Dendritic cell treated with granulocyte-macrophage colony-stimulating factor and Interleukin-4, amounts not matched to agents 40 ng/mL and 50 ng/mL, for 4 days (primary cell): Measurements from ENCODE around the gene COX15.

Source experiments
- H3K27ac Mint-ChIP-seq: one replicate; pipeline ENCODE4 v1.8.0; 2022; ENCODE audit warnings: mild to moderate bottlenecking, mixed read lengths
- H3K27me3 Mint-ChIP-seq: one replicate; pipeline ENCODE4 v1.8.0; 2022; ENCODE audit warnings: mild to moderate bottlenecking, mixed read lengths
- H3K36me3 Mint-ChIP-seq: one replicate; pipeline ENCODE4 v1.8.0; 2022; ENCODE audit warnings: low read depth, mixed read lengths
- H3K4me1 Mint-ChIP-seq: one replicate; pipeline ENCODE4 v1.8.0; 2022; ENCODE audit warnings: low read depth, mixed read lengths
- H3K4me3 Mint-ChIP-seq: one replicate; pipeline ENCODE4 v1.8.0; 2022; ENCODE audit warnings: mild to moderate bottlenecking, moderate library complexity, mixed read lengths
- H3K9me3 Mint-ChIP-seq: one replicate; pipeline ENCODE4 v1.8.0; 2022; ENCODE audit warnings: mixed read lengths
- intact Hi-C: fragments of 100-400 bp; cut with micrococcal nuclease; formaldehyde crosslinking; loops from one replicate; pipeline ENCODE4 v1.15.0; 2022

COX15 gene

GRCh38 chr10:99732033-99732842 lies at the start of gene COX15, which contains the start of gene CUTC:
TSS of gene COX15 (minus strand) at chr10:99732127. CDS start at chr10:99732049, 78 bp downstream.
TSS of gene CUTC (plus strand) at chr10:99732234. CDS start at chr10:99732349, 115 bp downstream.
- intact Hi-C loops: no loop called here
- Mint-ChIP-seq H3K27me3 (no peaks in the 10 kb centered on the region), H3K9me3 (no peaks in the 10 kb centered on the region), H3K27ac (peak within 1 kb of the TSS; percentile 96), H3K4me3 (peak within 1 kb of the TSS; percentile 90), H3K36me3 (peaks cover 60% of the 10 kb centered on the region), H3K4me1 (peaks cover 30% of the 10 kb centered on the region)

GRCh38 chr10:99779335-99779734 lies 47.4 kb upstream of the COX15 start:
- H3K27ac Mint-ChIP-seq: peak overlapping the region; percentile 73
- H3K9me3 Mint-ChIP-seq: no peaks in the 10 kb centered on the region
- intact Hi-C loops: no loop called here
- no peaks in the 10 kb centered on the region for H3K36me3 Mint-ChIP-seq
- H3K4me1 Mint-ChIP-seq: peaks cover 46% of the 10 kb centered on the region
- H3K27me3 Mint-ChIP-seq: no peaks in the 10 kb centered on the region
- H3K4me3 Mint-ChIP-seq: peak overlapping the region; percentile 20

DNA sequence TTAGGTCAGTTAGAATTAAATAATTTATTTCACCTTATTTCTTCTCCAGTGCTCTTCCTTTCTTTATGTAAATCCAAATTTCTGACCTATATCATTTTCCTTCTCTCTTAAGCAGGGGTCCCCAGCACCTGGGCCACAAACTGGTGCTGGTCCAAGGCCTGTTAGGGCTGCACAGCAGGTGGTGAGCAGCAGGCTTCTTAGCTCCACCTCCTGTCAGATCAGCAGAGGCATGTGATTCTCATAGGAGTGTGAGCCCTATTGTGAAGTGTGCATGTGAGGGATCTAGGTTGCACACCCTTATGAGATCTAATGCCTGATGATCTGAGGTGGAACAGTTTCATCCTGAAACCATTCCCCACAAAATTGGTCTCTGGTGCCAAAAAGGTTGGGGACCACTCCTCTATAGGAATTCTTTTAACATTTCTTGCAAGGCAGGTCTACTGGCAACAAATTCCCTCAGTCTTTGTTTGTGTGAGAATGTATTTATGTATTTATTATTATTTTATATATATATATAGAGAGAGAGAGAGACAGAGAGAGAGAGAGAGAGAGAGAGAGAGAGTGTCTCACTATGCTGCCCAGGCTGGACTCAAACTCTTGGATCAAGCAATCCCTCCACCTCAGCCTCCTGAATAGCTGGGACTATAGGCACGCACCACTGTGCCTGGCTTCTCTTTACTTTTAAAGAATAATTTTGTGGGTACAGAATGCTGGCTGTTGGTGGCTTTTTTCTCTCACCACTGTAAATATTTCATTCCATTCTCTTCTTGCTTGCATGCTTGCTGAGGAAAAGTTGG lies 46.2 kb upstream of the COX15 start:
- Mint-ChIP-seq H3K9me3 (no peaks in the 10 kb centered on the region), H3K27ac (peak overlapping the region; percentile 76), H3K4me1 (peaks cover 42% of the 10 kb centered on the region)

GRCh38 chr10:99775850-99776249 lies 43.9 kb upstream of the COX15 start:
- Mint-ChIP-seq H3K4me3 (no peak overlapping the region), H3K27me3 (no peaks in the 10 kb centered on the region), H3K36me3 (no peaks in the 10 kb centered on the region), H3K4me1 (peaks cover 38% of the 10 kb centered on the region), H3K27ac (peak overlapping the region; percentile 76), H3K9me3 (no peaks in the 10 kb centered on the region)
- intact Hi-C loops: no loop called here

More for the DNA sequence above, 46.2 kb upstream of the COX15 start:
- no peak overlapping the region for H3K4me3 Mint-ChIP-seq
- intact Hi-C loops: no loop called here
- no peaks in the 10 kb centered on the region for H3K27me3 Mint-ChIP-seq
- H3K36me3 Mint-ChIP-seq: no peaks in the 10 kb centered on the region

GRCh38 chr10:99770408-99771045 lies 38.6 kb upstream of the COX15 start:
- intact Hi-C loops: no loop called here

GRCh38 chr10:99769706-99770105 lies 37.8 kb upstream of the COX15 start:
- H3K4me3 Mint-ChIP-seq: no peak overlapping the region
- intact Hi-C loops: no loop called here
- peaks cover 22% of the 10 kb centered on the region for H3K4me1 Mint-ChIP-seq
- H3K9me3 Mint-ChIP-seq: no peaks in the 10 kb centered on the region
- H3K27me3 Mint-ChIP-seq: peaks cover 3% of the 10 kb centered on the region
- H3K36me3 Mint-ChIP-seq: no peaks in the 10 kb centered on the region
- H3K27ac Mint-ChIP-seq: no peak overlapping the region

More at GRCh38 chr10:99770408-99771045, 38.6 kb upstream of the COX15 start:
- no peaks in the 10 kb centered on the region for H3K9me3 Mint-ChIP-seq
- no peak overlapping the region for H3K4me3 Mint-ChIP-seq
- peaks cover 17% of the 10 kb centered on the region for H3K4me1 Mint-ChIP-seq
- H3K27me3 Mint-ChIP-seq: peaks cover 3% of the 10 kb centered on the region
- H3K27ac Mint-ChIP-seq: no peak overlapping the region
- no peaks in the 10 kb centered on the region for H3K36me3 Mint-ChIP-seq

- intact Hi-C loops: no loop called here
- no peak overlapping the region for H3K27ac Mint-ChIP-seq
- peaks cover 23% of the 10 kb centered on the region for H3K4me1 Mint-ChIP-seq
- peaks cover 3% of the 10 kb centered on the region for H3K27me3 Mint-ChIP-seq
- H3K36me3 Mint-ChIP-seq: no peaks in the 10 kb centered on the region
- H3K9me3 Mint-ChIP-seq: no peaks in the 10 kb centered on the region
- H3K4me3 Mint-ChIP-seq: no peak overlapping the region
Observed at GRCh38 chr10:99768556-99768955, 36.6 kb upstream of the COX15 start.

GRCh38 chr10:99767901-99768300 lies 36.0 kb upstream of the COX15 start:
- Mint-ChIP-seq H3K36me3 (no peaks in the 10 kb centered on the region), H3K9me3 (no peaks in the 10 kb centered on the region), H3K4me1 (peaks cover 26% of the 10 kb centered on the region), H3K27ac (no peak overlapping the region), H3K27me3 (peaks cover 3% of the 10 kb centered on the region), H3K4me3 (no peak overlapping the region)
- intact Hi-C loops: no loop called here

GRCh38 chr10:99766302-99766681 lies 34.4 kb upstream of the COX15 start:
- Mint-ChIP-seq H3K9me3 (no peaks in the 10 kb centered on the region), H3K4me1 (peaks cover 28% of the 10 kb centered on the region), H3K27ac (no peak overlapping the region), H3K27me3 (peaks cover 3% of the 10 kb centered on the region), H3K36me3 (peaks cover 5% of the 10 kb centered on the region), H3K4me3 (no peak overlapping the region)
- intact Hi-C loops: no loop called here

DNA sequence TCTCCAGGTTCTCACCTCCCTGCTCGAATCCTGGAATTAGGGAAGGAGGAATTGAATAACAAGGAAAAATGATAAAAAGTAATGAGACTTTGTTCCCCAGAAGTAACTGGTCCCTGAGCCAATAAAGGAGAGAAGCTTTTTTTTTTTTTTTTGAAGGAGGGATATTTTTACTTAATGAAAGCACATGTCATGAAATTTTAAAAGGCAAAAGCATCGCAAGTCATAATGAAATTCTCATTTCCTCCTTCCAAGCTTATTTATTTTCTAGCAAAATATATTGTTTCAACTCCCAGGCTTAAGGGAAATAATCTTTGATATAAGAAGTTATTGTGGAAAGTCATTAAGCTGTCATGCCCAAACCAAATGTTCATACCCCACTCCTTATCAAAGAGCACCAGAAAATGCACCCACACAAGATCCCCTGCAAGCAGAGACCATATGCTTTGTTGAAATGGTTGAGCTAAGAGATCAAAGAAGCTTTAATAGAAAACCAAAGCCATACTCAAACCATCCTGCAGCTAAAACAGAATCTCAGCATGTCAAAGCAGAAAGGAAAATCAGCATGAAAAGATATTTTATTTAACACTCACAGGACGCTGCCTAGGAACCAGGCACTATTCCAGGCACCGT lies 33.9 kb upstream of the COX15 start:
- no peaks in the 10 kb centered on the region for H3K9me3 Mint-ChIP-seq
- no peak overlapping the region for H3K27ac Mint-ChIP-seq
- peaks cover 3% of the 10 kb centered on the region for H3K27me3 Mint-ChIP-seq
- no peak overlapping the region for H3K4me3 Mint-ChIP-seq
- H3K36me3 Mint-ChIP-seq: peaks cover 7% of the 10 kb centered on the region
- intact Hi-C loops: no loop called here
- H3K4me1 Mint-ChIP-seq: peaks cover 33% of the 10 kb centered on the region

- H3K27me3 Mint-ChIP-seq: no peaks in the 10 kb centered on the region
- H3K27ac Mint-ChIP-seq: no peak overlapping the region
- H3K9me3 Mint-ChIP-seq: no peaks in the 10 kb centered on the region
- H3K36me3 Mint-ChIP-seq: peaks cover 49% of the 10 kb centered on the region
- no peak overlapping the region for H3K4me3 Mint-ChIP-seq
- intact Hi-C loops: no loop called here
- peaks cover 26% of the 10 kb centered on the region for H3K4me1 Mint-ChIP-seq
Observed at GRCh38 chr10:99761365-99761764, 29.4 kb upstream of the COX15 start.

DNA sequence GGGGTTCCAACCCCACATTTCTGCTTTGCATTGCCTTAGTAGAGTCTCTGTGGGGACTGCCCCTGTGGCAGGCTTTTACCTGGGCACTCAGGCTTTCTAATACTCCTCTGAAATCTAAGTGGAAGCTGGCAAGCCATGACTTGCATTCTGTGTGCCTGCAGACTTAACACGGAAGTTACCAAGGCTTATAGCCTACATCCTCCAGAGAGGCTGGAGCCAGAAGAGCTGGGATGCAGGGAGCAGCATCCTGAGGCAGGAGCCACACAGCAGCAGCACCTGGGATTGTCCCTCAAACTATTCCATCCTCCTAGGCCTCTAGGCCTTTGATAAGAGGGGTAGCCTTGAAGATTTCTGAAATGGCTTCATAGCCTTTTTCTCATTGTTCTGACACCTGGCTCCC lies 28.4 kb upstream of the COX15 start:
- Mint-ChIP-seq H3K27ac (no peak overlapping the region), H3K9me3 (no peaks in the 10 kb centered on the region)
- intact Hi-C loops: no loop called here

GRCh38 chr10:99758211-99758891 lies 26.4 kb upstream of the COX15 start:
- no peaks in the 10 kb centered on the region for H3K9me3 Mint-ChIP-seq
- H3K4me1 Mint-ChIP-seq: peaks cover 12% of the 10 kb centered on the region
- no peaks in the 10 kb centered on the region for H3K27me3 Mint-ChIP-seq
- peaks cover 74% of the 10 kb centered on the region for H3K36me3 Mint-ChIP-seq
- no peak overlapping the region for H3K4me3 Mint-ChIP-seq
- H3K27ac Mint-ChIP-seq: no peak overlapping the region
- intact Hi-C loops: no loop called here

More for the DNA sequence above, 28.4 kb upstream of the COX15 start:
- Mint-ChIP-seq H3K4me1 (peaks cover 18% of the 10 kb centered on the region), H3K4me3 (no peak overlapping the region), H3K27me3 (no peaks in the 10 kb centered on the region), H3K36me3 (peaks cover 60% of the 10 kb centered on the region)
